D721Med (cell line): ENCODE results near the gene HDHD3.
"Not testable (repeated sequence)": the region's sequence is repeated elsewhere in the genome, so short reads cannot be mapped to it uniquely, and the experiment has no call there.

ENCODE experiments used
- DNase-seq: peaks from one replicate; pipeline ENCODE4 v3.0.0; 2011; ENCODE audit warnings: low spot score; ENCODE audit not compliant: insufficient read length
- FAIRE-seq: peaks from 2 replicates; lab custom pipeline; 2011; peaks lifted over from hg19 to GRCh38; lab: Jason Lieb, UNC
- TF ChIP-seq, protein P1 (sequence below): IDR thresholded peaks from 2 replicates; pipeline ENCODE4 v1.5.1; 2012; ENCODE audit warnings: mild to moderate bottlenecking, control low read depth; ENCODE audit not compliant: insufficient read depth; ENCODE audit errors: missing control alignments

Gene HDHD3

DNA sequence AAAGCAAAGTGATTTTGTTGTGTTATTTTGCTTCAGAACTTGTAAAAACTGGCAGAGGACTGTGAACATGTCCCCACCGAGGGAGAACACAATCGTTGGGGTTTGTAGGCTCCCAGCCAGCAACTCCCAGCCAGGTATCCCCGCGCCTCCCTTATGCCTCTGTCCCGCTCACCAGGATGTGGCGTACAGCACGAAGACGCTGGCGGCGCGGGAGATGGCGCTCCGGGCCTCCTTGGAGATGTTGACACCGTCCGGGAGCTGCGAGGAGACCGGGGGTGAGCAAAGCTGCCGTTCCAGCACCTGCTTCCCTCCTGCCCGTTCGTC lies 33.1 kb upstream of the HDHD3 start:
- TF ChIP-seq, protein P1, sequence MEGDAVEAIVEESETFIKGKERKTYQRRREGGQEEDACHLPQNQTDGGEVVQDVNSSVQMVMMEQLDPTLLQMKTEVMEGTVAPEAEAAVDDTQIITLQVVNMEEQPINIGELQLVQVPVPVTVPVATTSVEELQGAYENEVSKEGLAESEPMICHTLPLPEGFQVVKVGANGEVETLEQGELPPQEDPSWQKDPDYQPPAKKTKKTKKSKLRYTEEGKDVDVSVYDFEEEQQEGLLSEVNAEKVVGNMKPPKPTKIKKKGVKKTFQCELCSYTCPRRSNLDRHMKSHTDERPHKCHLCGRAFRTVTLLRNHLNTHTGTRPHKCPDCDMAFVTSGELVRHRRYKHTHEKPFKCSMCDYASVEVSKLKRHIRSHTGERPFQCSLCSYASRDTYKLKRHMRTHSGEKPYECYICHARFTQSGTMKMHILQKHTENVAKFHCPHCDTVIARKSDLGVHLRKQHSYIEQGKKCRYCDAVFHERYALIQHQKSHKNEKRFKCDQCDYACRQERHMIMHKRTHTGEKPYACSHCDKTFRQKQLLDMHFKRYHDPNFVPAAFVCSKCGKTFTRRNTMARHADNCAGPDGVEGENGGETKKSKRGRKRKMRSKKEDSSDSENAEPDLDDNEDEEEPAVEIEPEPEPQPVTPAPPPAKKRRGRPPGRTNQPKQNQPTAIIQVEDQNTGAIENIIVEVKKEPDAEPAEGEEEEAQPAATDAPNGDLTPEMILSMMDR = no peak
- FAIRE-seq = no peak
- no peak for DNase-seq

DNA sequence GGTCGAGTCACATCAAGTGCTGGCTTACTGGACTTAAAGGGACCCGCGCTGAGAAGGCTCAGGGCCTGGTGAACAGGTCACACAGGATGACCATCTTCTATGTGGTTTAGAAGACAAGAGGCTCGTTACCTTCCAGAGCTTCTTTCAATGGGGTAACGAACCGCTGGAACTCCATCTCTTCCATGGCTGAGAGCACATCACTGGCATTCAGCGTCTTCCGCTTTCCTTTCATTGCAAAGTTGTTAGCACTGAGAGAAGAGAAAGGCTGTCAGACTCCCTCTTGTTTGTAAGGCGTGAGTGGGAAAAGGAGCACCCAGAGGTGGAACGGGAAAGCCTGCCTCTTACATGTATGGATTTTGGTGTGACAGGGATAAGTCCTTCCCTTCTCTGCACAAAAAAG lies 32.7 kb upstream of the HDHD3 start:
- DNase-seq (no peak), FAIRE-seq (no peak)
- TF ChIP-seq, protein P1 = no peak

DNA sequence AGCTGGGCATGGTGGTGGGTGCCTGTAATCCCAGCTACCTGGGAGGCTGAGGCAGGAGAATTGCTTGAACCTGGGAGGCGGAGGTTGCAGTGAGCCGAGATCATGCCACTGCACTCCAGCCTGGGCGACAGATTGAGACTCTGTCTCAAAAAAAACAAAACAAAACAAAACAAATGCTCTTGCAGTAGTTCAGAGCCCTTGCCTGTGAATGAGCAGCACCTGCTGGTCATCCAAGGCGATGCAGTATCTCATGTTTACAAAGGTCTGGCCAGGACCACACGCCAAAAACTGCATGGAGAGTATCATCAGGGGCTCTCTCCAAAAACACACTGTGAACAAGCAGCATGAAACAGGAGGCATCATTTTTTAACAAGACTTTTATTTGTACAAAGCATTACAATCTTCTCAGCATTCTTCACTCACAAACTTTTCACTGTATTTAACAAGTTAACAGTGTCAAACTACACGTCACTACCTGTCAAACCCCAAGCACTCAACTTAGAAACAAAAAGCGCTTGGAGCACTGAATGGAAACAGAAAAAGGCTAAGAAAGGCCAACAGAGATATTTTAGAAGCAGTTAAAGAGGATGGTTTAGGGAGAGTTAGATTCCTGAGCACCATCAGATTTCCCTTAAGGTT lies 30.2 kb upstream of the HDHD3 start:
- not testable (repeated sequence) for FAIRE-seq, DNase-seq
- TF ChIP-seq, protein P1 = peak; percentile 87

DNA sequence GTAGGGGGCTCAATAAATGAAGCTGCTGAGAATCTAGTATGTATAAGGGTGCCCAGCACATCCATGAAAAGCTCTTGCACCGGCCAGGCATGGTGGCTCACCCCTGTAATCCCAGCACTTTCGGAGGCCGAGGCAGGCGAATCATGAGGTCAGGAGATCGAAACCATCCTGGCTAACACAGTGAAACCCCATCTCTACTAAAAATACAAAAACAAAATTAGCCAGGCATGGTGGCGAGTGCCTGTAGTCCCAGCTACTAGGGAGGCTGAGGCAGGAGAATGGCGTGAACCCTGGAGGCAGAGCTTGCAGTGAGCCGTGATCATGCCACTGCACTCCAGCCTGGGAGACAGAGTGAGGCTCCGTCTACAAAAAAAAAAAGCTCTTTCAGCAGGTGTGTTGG lies 29.6 kb upstream of the HDHD3 start:
- FAIRE-seq, DNase-seq: not testable (repeated sequence)

DNA sequence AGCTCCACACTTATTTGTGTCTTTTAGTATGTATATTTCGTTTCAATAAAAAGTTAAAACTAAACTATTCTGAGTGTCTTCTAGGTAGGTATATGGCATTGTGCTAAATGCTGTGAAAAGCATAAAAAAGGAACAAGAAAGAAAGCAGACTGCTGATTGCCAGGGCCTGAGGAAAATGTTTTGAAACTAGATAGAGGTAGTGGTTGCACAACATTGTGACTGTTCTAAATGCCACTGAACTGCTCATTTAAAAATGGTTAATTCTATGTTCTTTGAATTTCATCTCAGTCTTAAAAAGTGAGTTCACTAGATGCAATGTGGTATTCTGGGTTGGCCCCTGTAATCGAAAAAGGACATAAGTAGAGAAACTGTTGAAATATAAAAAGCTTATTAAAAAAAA lies 26.9 kb upstream of the HDHD3 start:
- TF ChIP-seq, protein P1 = no peak
- DNase-seq = no peak
- FAIRE-seq = no peak

DNA sequence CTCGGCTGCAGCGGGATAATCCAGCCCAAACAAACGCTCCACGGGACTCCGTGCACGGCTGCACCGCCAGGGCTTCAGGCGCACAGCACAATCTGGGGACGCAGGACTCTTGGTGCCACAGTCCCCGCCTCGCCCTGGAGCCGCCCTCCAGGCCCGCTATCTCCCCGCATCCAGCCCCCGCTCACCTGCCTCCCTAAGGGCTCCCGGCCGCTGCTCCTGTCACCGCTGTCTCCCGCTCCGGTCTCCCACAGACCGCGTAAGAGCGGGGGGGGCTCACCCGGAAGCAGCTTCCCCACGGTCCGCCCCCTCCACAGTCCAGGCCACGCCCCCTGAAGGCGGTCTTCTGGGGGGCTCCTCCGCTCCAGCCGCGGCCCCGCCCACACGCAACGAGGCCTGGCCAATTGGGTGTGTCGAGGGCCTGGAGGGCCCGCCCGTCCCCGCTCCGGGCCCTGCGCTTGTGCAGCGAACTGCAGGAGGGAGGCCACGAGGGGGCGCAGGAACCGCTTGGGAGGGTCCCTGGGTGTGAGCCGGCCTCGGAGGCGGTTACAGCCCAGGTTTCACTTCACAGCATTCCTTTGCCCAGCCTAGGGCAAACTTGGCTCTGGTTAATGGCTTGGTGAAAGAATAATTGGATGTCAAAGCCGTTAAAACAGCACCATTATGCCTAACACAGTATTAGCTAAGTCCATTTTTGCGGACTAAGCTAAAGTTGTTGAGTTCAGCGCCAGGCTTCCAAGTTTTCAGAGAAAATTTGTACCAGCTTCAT lies 24.4 kb upstream of the HDHD3 start, which contains the start of gene ALAD:
ALAD (minus strand) TSS at position 258 of the 766 bp plus-strand sequence. CDS start 7,725 bp downstream, outside the sequence.
- FAIRE-seq (no peak), DNase-seq (peak; percentile 91)
- TF ChIP-seq, protein P1 = peak; percentile 67

DNA sequence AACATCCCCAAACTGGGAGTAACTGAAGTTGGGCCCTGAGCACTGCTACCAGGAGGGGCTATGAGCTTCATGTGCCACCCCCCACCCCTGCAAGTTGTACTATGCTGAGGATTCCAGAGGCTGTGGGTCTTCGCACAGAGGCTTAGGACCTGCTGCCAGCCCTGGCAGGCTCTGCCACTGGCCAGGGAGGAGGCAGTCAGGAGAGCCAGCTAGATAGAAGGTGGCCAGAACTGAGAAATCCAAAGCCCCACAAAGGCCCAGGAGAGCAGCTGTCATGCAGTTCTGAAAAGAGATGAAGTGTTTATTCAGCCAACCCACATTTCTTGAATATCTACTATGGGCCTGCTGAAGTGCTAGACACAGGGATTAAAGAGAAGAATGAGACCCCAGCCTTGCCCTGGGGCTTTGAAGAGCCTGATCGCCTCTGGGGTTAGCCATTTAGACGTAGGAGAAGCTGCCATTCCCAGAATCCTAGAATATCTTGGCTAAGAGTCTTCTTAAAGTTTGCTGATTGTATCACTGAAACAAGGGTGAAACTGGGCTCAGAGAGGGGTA lies 22.9 kb upstream of the HDHD3 start:
- no peak for FAIRE-seq
- no peak for DNase-seq
- TF ChIP-seq, protein P1 = no peak
